ENCODE measurements around the gene FAM193B.

The FAM193B gene

GRCh38 chr5:177504086-177505056 is 50.0 kb downstream of the FAM193B start:
- DNase-seq (ENCODE audit: insufficient read length, low spot score) (no peak), FAIRE-seq (no peak)
- TF ChIP-seq CTCF (IDR thresholded peaks at IDR 0.05; ENCODE audit: insufficient read depth, missing control alignments): no peak

- FAIRE-seq: no peak
- no peak for DNase-seq (ENCODE audit: insufficient read length, low spot score)
- no peak for TF ChIP-seq CTCF (IDR thresholded peaks at IDR 0.05; ENCODE audit: insufficient read depth, missing control alignments)
Measured at GRCh38 chr5:177503351-177504085, 50.8 kb downstream of the FAM193B start.

GRCh38 chr5:177502886-177503285 is 51.5 kb downstream of the FAM193B start:
- TF ChIP-seq CTCF (IDR thresholded peaks at IDR 0.05; ENCODE audit: insufficient read depth, missing control alignments): no peak
- FAIRE-seq: no peak
- DNase-seq (ENCODE audit: insufficient read length, low spot score): no peak

DNA sequence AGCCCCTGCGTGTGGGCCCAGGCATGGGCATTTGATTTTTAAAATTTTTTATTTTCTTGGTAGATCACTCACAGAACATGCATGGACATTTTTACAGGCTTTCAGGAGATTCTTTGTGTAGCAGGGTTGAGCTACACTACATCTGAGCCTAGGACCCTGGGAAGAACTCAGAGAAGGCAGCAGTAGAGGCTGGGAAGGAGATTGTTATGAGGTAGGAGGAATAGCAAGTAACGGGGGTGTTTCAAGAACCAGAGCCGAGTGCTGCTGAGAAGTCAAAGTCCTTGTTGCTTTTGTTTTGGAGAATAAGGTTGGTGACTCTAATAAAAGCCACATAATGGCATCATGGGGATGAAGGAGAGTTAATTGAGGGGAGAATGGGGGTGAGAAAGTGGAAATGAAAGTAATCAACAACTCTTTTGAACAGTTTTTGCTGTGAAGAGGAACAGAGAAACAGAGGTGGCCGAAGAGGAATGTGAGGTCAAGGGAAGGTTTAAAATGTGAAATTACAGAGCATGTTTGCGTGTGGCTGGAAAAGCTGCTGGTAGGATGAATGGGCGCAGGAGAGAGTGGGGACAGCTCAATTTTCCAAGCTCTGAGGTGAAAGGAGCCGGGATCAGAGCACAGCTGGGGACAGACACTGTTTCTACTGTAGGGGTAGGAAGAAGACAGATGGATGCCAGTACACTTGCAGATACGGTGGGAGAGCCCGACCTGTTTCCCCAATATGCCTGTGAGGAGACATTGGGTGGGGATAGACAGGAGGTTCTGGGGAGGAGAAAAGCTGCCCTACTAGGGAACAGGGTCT is 52.3 kb downstream of the FAM193B start:
- FAIRE-seq (no peak), DNase-seq (ENCODE audit: insufficient read length, low spot score) (no peak)
- no peak for TF ChIP-seq CTCF (IDR thresholded peaks at IDR 0.05; ENCODE audit: insufficient read depth, missing control alignments)

GRCh38 chr5:177500685-177501522 is 53.5 kb downstream of the FAM193B start:
- DNase-seq (ENCODE audit: insufficient read length, low spot score): peak; percentile 96
- peak; percentile 84 for TF ChIP-seq CTCF (IDR thresholded peaks at IDR 0.05; ENCODE audit: insufficient read depth, missing control alignments)
- FAIRE-seq: no peak

GRCh38 chr5:177499842-177500241 is 54.5 kb downstream of the FAM193B start:
- DNase-seq (ENCODE audit: insufficient read length, low spot score) (no peak), FAIRE-seq (no peak)
- no peak for TF ChIP-seq CTCF (IDR thresholded peaks at IDR 0.05; ENCODE audit: insufficient read depth, missing control alignments)
